ENCODE results near the gene PHF21B. TPM values are rescaled to one million over a fixed set of nuclear protein-coding genes. Genes with fewer than 3 reads are reported as not detected.

Gene PHF21B
- total RNA-seq, 4 donors from 2014 or later: under 0.01 to 11.9 (median 2.9) TPM

DNA sequence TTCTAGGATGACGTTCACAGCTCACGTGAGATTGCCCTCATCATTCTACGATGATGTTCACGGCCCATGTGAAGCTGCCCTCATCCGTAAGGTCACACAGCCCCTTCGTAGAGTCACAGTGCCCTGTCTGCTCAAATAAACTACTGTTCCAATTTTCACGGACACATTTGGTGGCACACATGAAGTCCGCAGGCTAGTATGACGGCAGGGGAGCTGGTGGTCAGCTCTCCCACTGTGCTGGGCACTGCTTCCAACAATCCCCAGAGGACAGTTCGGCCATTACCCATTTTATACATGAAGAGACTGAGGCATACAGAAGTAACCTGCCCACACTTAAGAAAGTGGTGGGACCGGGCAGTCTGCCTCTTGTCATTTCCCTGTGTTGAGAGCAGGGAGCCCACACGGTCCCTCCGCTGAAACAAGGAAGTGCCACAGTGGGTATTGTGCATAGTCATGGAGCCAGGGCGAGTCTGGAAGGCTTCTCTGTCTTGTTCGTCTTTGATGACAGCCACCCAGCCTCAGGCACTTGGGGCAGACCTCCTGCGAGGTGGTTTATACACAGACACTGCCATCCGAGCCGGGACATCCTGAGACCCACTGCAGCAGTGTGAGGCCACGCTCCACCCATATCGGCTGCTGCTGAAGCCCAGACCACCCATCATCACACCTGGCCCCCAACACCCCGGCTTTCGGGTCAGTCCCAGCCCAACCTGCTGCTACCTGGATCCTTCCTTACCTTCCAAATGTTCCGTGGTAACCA lies 114.3 kb downstream of the PHF21B start:
- H3K27ac ChIP-seq: no peak overlapping the region
- H3K9me3 ChIP-seq: no peaks in the 10 kb centered on the region
- TF ChIP-seq CTCF (IDR thresholded peaks at IDR 0.05): no peak
- no peak for TF ChIP-seq POLR2A (IDR thresholded peaks at IDR 0.05)
- no peak for DNase-seq
- no peaks in the 10 kb centered on the region for H3K27me3 ChIP-seq
- intact Hi-C loops (cut with DNase I; ENCODE audit: low total_unique reads): no loop called here
- no peaks in the 10 kb centered on the region for H3K4me1 ChIP-seq
- no peaks in the 10 kb centered on the region for H3K36me3 ChIP-seq
- H3K4me3 ChIP-seq: no peak overlapping the region

DNA sequence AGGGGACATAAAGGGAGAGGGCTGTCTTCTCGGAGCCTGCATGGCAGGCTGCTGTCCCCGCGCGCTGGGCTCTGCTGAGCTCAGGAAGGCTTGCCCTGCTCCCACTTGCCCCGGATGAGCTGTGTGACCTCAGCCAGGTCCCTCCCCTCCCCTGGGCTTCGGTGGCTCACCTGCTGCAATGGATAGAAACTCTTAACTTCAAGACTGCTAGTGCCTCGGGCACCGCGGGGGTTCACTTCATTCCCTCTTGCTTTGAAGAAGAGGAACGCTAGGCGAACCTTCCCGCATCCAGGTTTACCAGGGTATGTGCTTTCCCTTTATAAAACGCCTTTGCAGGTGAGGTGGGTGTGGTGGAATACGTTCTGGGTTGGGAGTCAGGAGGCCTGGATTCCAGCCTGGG lies 115.0 kb downstream of the PHF21B start:
- Histone ChIP-seq H3K4me3 (no peak overlapping the region), H3K27ac (no peak overlapping the region), H3K27me3 (no peaks in the 10 kb centered on the region), H3K4me1 (no peaks in the 10 kb centered on the region), H3K9me3 (no peaks in the 10 kb centered on the region), H3K36me3 (no peaks in the 10 kb centered on the region)
- no peak for DNase-seq
- intact Hi-C loops (cut with DNase I; ENCODE audit: low total_unique reads): no loop called here
- TF ChIP-seq POLR2A (IDR thresholded peaks at IDR 0.05) (no peak), CTCF (IDR thresholded peaks at IDR 0.05) (no peak)

DNA sequence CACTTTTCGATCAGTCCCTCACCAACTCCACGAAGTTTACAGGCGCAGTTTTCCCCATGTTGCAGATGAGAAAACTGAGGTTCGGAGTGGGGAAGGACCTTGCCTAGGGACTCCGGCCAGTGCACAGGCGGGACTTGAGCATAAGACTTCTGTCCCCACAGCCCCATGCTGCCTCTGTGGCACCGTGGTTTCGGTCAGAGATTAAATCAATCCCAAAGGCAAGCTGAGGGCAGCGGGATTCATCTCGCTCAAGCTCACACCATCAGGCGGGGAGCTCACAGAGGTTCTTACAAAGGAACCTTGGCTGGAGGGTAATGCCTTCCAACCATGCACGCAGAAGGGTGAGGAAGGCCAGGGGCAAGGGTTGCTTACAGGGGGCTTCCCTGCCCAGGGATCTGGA lies 115.5 kb downstream of the PHF21B start:
- no peaks in the 10 kb centered on the region for H3K9me3 ChIP-seq
- H3K27me3 ChIP-seq: no peaks in the 10 kb centered on the region
- H3K36me3 ChIP-seq: no peaks in the 10 kb centered on the region
- intact Hi-C loops (cut with DNase I; ENCODE audit: low total_unique reads): no loop called here
- no peak for TF ChIP-seq POLR2A (IDR thresholded peaks at IDR 0.05)
- no peak for TF ChIP-seq CTCF (IDR thresholded peaks at IDR 0.05)
- DNase-seq: no peak
- no peak overlapping the region for H3K4me3 ChIP-seq
- no peaks in the 10 kb centered on the region for H3K4me1 ChIP-seq
- no peak overlapping the region for H3K27ac ChIP-seq

DNA sequence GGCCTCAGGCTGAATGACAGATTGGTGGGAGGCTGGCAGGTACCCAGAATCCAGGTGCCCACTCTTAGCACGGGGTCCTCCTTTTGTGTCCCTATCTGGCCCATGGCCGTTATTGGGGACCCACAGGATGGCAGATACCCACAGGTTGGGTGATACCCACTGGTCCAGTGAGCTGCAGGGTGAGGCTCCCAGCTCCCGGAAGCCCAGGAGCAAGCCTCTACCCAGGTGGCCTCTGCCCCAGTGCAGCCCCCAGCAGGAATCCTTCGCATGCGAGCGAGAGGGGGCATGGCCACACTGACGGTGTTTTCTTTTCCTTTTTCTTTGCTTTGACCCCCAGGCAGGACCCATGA lies 116.1 kb downstream of the PHF21B start:
- no peak overlapping the region for H3K27ac ChIP-seq
- no peaks in the 10 kb centered on the region for H3K36me3 ChIP-seq
- no peak overlapping the region for H3K4me3 ChIP-seq
- H3K4me1 ChIP-seq: no peaks in the 10 kb centered on the region
- no peaks in the 10 kb centered on the region for H3K27me3 ChIP-seq
- H3K9me3 ChIP-seq: no peaks in the 10 kb centered on the region
- intact Hi-C loops (cut with DNase I; ENCODE audit: low total_unique reads): no loop called here
- TF ChIP-seq POLR2A (IDR thresholded peaks at IDR 0.05): no peak
- no peak for TF ChIP-seq CTCF (IDR thresholded peaks at IDR 0.05)
- no peak for DNase-seq

DNA sequence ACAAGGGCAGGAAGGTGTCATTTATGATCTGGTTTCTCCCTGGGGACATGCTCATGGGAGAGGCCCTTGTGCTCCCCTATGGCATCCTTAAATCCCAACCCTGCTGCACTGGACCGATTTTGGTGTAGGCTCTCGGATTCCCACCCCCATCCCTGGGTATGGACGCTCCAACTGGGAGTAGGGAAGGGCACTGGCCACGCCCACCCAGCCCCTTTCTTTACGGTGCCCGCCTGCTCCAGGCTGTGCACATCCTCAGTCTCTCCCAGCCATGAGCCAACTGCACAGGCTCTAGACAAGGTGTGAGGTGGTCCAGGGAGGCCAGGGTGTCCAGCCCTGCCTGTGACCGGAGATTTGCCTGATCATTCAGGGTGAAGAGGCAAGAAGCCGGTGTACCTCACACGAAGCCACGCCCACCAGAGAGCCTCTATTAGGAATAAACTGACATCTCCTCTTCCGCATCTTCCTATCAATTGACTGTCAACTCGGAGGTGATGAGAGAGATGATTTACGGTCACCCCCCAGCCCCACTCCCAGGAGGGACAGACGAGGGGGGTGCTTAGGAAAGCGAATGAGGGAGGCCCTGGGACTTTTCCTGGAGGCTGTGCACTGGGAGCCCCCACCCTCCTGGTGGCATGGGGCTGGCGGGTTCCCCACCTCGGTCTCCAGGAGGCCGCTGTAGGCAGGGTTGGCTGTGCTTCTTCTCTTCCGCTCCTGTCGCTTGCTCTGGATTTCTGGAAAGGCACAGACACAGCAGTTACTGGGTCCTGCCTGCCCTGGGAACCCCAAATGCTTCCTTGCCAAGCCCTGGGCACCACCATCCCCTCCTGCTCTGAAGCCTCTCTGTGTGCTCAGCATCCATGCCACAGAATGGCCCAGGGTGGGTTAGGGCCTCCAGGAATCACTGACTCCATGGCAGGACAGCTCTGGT lies 116.7 kb downstream of the PHF21B start:
- Histone ChIP-seq H3K9me3 (no peaks in the 10 kb centered on the region), H3K4me3 (no peak overlapping the region), H3K36me3 (no peaks in the 10 kb centered on the region), H3K4me1 (no peaks in the 10 kb centered on the region), H3K27ac (no peak overlapping the region), H3K27me3 (no peaks in the 10 kb centered on the region)
- DNase-seq: no peak
- intact Hi-C loops (cut with DNase I; ENCODE audit: low total_unique reads): no loop called here
- TF ChIP-seq POLR2A (IDR thresholded peaks at IDR 0.05) (no peak), CTCF (IDR thresholded peaks at IDR 0.05) (no peak)

Data from uterus (tissue), 4 donors.